HG03135 (cell line): ENCODE results near the gene ANXA10.

ENCODE experiments used
- ATAC-seq: cut with Tn5 transposase; IDR thresholded peaks from one replicate; pipeline ENCODE4 v1.9.1; 2021; ENCODE audit warnings: mild to moderate bottlenecking, moderate library complexity; ENCODE audit not compliant: unreplicated experiment

The ANXA10 gene

GRCh38 chr4:168220893-168221292 lies 128.6 kb downstream of the ANXA10 start:
- no peak for ATAC-seq

- ATAC-seq: no peak
Measured at GRCh38 chr4:168221301-168221700, 129.0 kb downstream of the ANXA10 start.
